Ovary (tissue), 9 donors: ENCODE measurements around the gene MBOAT2. TPM values are rescaled to one million over a fixed set of nuclear protein-coding genes. Genes with fewer than 3 reads are reported as not detected.

ENCODE experiments used
- DNase-seq, 5 donors: peaks; one replicate each; pipeline ENCODE4 v3.0.0-alpha.2; 2019 to 2020
- H3K27ac ChIP-seq, 2 donors: fragments of 200-600 bp; one replicate each; pipeline versions ENCODE4 v1.5.1 to v1.8.0; 2019 to 2022
- H3K27me3 ChIP-seq: fragments of 200-600 bp; one replicate; pipeline ENCODE4 v1.8.0; 2022
- H3K36me3 ChIP-seq: fragments of 200-600 bp; sonication (generic); one replicate; pipeline ENCODE4 v1.5.1; 2019
- H3K4me1 ChIP-seq: one replicate; pipeline ENCODE4 v1.8.1; 2013; ENCODE audit warnings: mild to moderate bottlenecking, moderate library complexity; ENCODE audit not compliant: insufficient read depth
- H3K4me3 ChIP-seq: fragments of 200-600 bp; sonication (generic); one replicate; pipeline ENCODE4 v1.5.1; 2017
- H3K9me3 ChIP-seq, 2 donors: fragments of 200-600 bp in 1 of 2; sonication (generic) in 1 of 2; one replicate each; pipeline versions ENCODE4 v1.5.1 to v1.8.1; 2013 to 2019; ENCODE audit warnings: mild to moderate bottlenecking in 1 of 2, moderate library complexity in 1 of 2
- EP300 ChIP-seq: sonication (generic); formaldehyde crosslinking; IDR thresholded peaks from one replicate; pipeline ENCODE4 v1.6.1; 2017; ENCODE audit warnings: antibody characterized with exemption
- POLR2A ChIP-seq: fragments of 450-650 bp; IDR thresholded peaks from one replicate; pipeline ENCODE4 v1.6.1; 2017; ENCODE audit warnings: antibody characterized with exemption, mild to moderate bottlenecking, moderate library complexity
- WGBS, 3 donors: extraction: QIAGEN DNeasy Blood & Tissue Kit in 1 of 3; methylation state at CpG; one replicate each; pipeline versions ENCODE4 v1.1.5 to v1.1.7; 2013 to 2017; 5-methylcytosine and 5-hydroxymethylcytosine counted together
- intact Hi-C, 4 donors: fragments of 100-400 bp; cut with DNase I; formaldehyde crosslinking; loops; one replicate each; pipeline versions ENCODE4 v1.11.0 to v1.15.1; 2022 to 2023
- polyA plus RNA-seq, 2 donors: library from polyadenylated mRNA; stranded (reverse); fragments of 200-250 nt in 1 of 2; fragments of 350-450 nt in 1 of 2; fragmentation: Illumina TruSeq in 1 of 2; extraction: RNeasy Lipid Tissue Mini Kit (QIAGEN cat#74804) in 1 of 2; gene quantifications; one replicate each; pipeline ENCODE4 v1.2.3, GENCODE V29; 2013 to 2014
- total RNA-seq, 7 donors: library from RNA; depleted of rRNA in 2 of 7; stranded (reverse); fragments of >200 nt in 2 of 7; fragmentation: NEBNext Ultra II Directional in 3 of 7; extraction: Animal tissue kit (Norgen Biotek cat#: 25700) in 3 of 7; gene quantifications; one replicate each; pipeline versions ENCODE4 v1.1.0 to v1.2.4, GENCODE V29; 2016 to 2023
- TF ChIP-seq, protein P1 (sequence below), 3 donors: fragments of 450-650 bp in 2 of 3; fragments of 200-600 bp in 1 of 3; IDR thresholded peaks; one replicate each; pipeline versions ENCODE4 v1.5.1 to v1.8.0; 2016 to 2022; ENCODE audit warnings: antibody characterized with exemption in 3 of 3, mild to moderate bottlenecking in 1 of 3
- donor health status: DM: no; HTN: no; CAD: no; lungs with moderate emphysema.
- donor health status: DM: no; HTN: no; CAD: no.
- donor health status: Bipolar disorder and iron deficiency.
- donor health status: DM: yes; HTN: yes; CAD: no.
- donor health status: DM: no; HTN: no; CAD: no.
- donor health status: DM: yes; HTN: yes; CAD: no.

The MBOAT2 gene
- total and polyA plus RNA-seq, 9 donors: 8.4 to 51.0 (median 24.5) TPM

DNA sequence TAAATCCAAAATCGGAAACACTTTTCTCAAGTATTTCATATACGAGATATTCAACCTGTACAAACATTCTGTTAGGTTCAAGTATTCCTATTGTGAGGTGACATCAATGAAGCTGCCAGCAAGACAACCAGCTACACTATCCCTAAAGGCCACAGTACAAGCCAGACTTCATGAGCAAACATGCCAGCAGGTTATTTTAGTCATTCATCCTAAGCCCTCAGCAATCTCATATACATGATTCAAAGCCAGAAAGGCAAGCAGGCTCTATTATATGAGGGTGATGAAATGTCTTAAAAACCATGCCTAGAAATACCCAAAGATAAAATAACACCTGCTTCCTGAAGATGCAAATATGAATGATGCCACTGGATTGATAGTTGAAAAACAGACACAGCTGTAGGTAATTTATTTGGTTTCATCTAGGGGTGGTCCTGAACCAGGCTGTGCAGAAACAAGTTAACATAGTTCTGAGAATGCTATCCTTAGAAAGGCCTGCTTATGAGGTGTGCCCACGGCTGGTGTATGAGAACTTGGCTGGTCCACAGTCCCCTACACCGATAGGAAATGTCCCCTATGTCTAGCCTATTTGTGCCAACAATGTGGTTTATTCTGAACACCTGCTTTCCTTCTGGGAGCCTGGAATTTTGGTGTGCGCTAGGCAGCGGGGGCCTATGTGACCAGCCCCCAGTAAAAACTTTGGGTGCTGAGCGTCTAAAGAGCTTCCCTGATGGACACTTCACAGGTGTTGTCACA is 117.9 kb downstream of the MBOAT2 start:
- H3K27ac ChIP-seq: no peak overlapping the region
- no peaks in the 10 kb centered on the region for H3K4me1 ChIP-seq
- H3K9me3 ChIP-seq: no peaks in the 10 kb centered on the region
- no peaks in the 10 kb centered on the region for H3K27me3 ChIP-seq
- no peak for TF ChIP-seq POLR2A
- no peak for TF ChIP-seq EP300
- TF ChIP-seq, protein P1, sequence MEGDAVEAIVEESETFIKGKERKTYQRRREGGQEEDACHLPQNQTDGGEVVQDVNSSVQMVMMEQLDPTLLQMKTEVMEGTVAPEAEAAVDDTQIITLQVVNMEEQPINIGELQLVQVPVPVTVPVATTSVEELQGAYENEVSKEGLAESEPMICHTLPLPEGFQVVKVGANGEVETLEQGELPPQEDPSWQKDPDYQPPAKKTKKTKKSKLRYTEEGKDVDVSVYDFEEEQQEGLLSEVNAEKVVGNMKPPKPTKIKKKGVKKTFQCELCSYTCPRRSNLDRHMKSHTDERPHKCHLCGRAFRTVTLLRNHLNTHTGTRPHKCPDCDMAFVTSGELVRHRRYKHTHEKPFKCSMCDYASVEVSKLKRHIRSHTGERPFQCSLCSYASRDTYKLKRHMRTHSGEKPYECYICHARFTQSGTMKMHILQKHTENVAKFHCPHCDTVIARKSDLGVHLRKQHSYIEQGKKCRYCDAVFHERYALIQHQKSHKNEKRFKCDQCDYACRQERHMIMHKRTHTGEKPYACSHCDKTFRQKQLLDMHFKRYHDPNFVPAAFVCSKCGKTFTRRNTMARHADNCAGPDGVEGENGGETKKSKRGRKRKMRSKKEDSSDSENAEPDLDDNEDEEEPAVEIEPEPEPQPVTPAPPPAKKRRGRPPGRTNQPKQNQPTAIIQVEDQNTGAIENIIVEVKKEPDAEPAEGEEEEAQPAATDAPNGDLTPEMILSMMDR (IDR thresholded peaks at IDR 0.05): no peak
- intact Hi-C loops: no loop called here
- DNase-seq: no peak
- H3K4me3 ChIP-seq: no peak overlapping the region
- H3K36me3 ChIP-seq: no peaks in the 10 kb centered on the region
- 92 to 97% (median 94%) methylated on average over 7 of the region's 7 CpGs for WGBS, 3 donors

DNA sequence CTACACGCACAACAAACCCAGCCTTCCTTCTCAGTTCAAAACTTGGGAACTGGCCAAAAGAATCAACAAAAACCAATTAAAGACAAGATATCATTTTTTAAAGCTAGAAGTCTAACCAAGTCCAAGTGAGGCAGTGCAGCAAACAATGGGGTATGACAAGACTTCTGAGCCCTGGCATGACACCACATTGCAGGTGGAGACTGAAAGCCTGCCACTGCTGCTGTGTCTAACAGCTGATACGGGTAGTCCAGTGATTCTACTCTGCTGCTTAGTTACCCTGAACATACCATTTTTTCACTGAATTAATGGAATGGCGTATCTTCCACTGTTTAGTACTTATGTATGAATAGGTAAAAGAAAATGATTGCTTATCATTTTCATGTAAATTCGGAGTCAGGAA is 118.7 kb downstream of the MBOAT2 start:
- no peak for DNase-seq
- no peak overlapping the region for H3K27ac ChIP-seq
- H3K27me3 ChIP-seq: no peaks in the 10 kb centered on the region
- H3K36me3 ChIP-seq: no peaks in the 10 kb centered on the region
- TF ChIP-seq EP300 (no peak), POLR2A (no peak)
- TF ChIP-seq, protein P1 (IDR thresholded peaks at IDR 0.05): no peak
- no peaks in the 10 kb centered on the region for H3K9me3 ChIP-seq
- intact Hi-C loops: no loop called here
- H3K4me1 ChIP-seq: no peaks in the 10 kb centered on the region
- H3K4me3 ChIP-seq: no peak overlapping the region
- WGBS, 3 donors: 96 to 99% (median 98%) methylated on average over 4 of the region's 4 CpGs

DNA sequence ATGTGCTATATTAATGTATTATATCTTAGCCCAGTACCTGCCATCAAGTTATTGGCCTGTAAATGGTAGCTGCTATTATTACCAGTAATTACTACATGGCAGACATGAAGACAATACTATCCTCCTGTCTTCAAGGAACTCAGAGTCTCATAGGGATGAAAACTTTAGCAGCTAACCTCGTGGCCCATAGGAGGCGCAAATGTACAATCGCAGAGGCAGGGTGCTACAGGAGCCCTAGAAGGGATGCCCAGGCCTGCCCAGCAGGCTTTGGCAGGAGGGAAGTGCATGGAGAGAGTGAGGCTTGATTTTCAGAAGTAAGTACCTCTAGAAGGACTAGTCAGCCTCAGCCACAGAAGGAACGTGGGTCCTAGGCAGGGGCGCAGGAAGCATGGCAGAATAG is 121.4 kb downstream of the MBOAT2 start:
- DNase-seq: no peak
- H3K36me3 ChIP-seq: no peaks in the 10 kb centered on the region
- H3K27me3 ChIP-seq: no peaks in the 10 kb centered on the region
- no peak overlapping the region for H3K27ac ChIP-seq
- H3K9me3 ChIP-seq: no peaks in the 10 kb centered on the region
- WGBS, 3 donors: 73 to 81% (median 81%) methylated on average over 5 of the region's 5 CpGs
- intact Hi-C loops: no loop called here
- H3K4me3 ChIP-seq: no peak overlapping the region
- TF ChIP-seq POLR2A (no peak), EP300 (no peak)
- TF ChIP-seq, protein P1 (IDR thresholded peaks at IDR 0.05): no peak
- no peaks in the 10 kb centered on the region for H3K4me1 ChIP-seq

DNA sequence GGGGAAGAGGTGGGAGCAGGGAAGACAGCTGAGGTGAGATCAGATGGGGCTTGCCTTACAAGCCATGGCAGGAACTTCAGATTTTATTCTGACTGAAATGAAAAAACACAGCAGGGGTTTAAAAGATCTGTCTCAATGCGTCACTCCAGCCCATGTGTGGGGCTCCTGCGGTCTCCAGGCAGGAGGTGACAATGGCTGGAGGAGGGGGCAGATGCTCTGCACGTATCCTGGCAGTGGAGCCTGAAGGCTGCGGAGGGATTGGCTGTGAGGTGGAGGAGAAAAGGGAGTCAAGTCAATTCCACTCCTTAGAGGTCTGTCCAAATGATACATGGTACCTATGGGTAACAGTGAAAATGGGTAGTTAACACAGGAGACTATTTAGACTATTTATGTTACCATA is 125.6 kb downstream of the MBOAT2 start:
- Histone ChIP-seq H3K4me1 (no peaks in the 10 kb centered on the region), H3K27me3 (no peaks in the 10 kb centered on the region), H3K27ac (no peak overlapping the region), H3K36me3 (no peaks in the 10 kb centered on the region), H3K4me3 (no peak overlapping the region), H3K9me3 (no peaks in the 10 kb centered on the region)
- DNase-seq: no peak
- TF ChIP-seq POLR2A (no peak), EP300 (no peak)
- TF ChIP-seq, protein P1 (IDR thresholded peaks at IDR 0.05): no peak
- WGBS, 3 donors: 93 to 97% (median 94%) methylated on average over 4 of the region's 4 CpGs
- intact Hi-C loops: no loop called here
